ENCODE data around the gene DSTYK.

The DSTYK gene

GRCh38 chr1:205211169-205211838 is at the start of gene DSTYK:
DSTYK (minus strand) TSS chr1:205211702; CDS start chr1:205211535, 167 bp downstream.
- DNase-seq (ENCODE audit: low read depth in 2 of 2): peak; percentile 92 to 93

DNA sequence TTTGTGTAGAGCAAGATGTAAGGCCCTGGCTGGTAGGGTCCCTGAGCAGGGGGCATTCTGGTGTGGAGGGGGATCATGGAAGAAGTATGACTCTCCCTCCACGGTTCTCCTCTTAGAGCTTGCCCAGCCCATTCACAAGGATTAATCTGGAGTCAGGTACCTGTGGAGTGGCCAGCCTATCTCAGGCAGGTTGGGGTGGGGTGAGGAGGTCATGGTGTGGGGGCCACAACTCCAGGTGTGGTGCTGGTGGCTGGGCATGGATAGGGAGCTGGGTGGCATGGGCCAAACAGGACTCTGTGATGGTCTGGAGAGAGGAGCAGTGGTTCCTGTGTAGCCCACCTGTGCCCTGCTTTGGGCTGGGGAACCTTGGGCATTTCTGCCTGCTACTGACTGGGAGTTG is 48.5 kb upstream of the DSTYK start:
- DNase-seq (ENCODE audit: low read depth in 2 of 2): no peak

- DNase-seq (ENCODE audit: low read depth in 2 of 2): no peak
These were observed 47.9 kb upstream of the DSTYK start for GRCh38 chr1:205259324-205259832.

GRCh38 chr1:205258719-205259118 is 47.2 kb upstream of the DSTYK start:
- no peak for DNase-seq (ENCODE audit: low read depth in 2 of 2)

- DNase-seq (ENCODE audit: low read depth in 2 of 2): no peak
These were observed 46.8 kb upstream of the DSTYK start for GRCh38 chr1:205258261-205258691.

DNA sequence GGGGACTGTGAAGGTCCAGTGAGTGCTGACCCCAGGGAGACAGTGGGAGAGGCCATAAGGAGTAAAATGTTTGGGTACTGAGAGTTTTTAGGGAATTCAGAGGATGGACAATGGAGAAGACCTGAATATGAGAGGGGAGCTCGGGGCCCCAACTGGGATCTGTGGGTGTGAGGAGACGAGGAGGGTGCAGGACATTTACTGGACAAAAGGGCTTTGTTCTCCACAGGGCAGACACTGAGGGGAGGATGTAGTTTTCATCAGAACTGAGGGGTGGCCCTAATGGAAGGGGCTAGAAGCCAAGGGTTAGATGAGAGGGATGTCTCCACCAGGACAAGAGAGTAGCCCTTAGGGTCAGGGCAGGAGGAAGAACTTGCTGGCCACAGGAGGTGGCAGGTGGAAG is 46.2 kb upstream of the DSTYK start:
- no peak for DNase-seq (ENCODE audit: low read depth in 2 of 2)

GRCh38 chr1:205256951-205257625 is 45.6 kb upstream of the DSTYK start:
- DNase-seq (ENCODE audit: low read depth in 2 of 2): no peak

DNA sequence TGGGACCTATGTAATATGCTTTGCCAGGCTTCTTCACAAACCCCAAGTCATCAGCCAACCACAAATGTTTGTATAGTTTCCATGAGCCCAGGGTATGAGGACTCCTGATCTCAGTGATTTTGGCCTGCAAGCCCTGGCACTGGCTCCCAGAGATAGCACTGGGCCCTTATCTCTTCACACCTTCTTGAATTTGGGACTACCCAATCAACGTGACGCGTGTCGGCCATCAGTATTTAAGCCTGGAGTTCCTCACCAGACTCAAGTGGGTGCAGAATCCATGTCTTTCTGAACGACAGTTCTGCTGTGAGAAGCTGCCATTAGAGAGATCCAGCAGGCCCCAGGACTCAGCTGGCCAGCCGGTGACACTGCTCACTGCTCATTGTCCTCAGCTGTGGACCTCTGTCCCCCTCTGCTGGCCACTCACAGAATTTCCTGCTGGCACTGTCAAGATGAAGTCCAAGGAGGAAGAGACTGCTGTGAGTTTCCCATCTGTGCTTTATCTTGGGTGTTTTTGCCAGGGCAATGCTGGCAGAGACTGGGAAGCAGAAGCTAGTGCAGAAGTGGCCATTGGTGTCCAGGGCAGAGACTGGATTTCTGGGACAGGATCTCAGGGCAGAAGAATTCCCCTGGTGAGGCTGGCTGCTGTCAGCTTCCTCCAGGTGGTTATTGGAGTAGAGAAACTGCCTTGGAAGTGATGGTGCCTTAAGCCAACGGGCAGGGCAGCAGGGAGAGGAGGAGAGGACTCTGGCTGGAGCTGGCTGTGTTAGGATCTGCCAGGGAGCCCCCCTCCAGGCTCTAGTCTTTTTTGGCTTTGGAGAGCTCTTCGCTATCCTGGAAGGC is 44.7 kb upstream of the DSTYK start:
- no peak for DNase-seq (ENCODE audit: low read depth in 2 of 2)

DNA sequence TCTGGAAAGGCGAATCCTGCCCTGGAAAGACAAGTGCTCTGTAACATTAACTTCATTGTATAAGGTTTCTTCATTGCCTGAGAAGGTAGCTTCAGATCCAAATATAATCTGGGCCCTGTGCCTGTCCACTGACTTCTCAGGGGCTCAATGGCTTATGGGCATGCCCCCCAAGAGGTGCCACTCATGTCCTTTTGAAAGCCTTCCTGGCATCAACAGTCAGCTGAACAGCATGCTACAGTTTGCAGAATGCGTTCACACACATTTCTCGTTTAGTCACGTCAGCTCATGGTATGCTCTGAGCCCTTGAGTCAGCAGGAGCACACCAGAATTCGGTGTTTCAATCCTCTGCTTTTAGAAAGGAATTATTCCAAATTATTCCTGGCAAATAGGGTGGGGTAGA is 40.1 kb upstream of the DSTYK start:
- DNase-seq (ENCODE audit: low read depth in 2 of 2): no peak

DNA sequence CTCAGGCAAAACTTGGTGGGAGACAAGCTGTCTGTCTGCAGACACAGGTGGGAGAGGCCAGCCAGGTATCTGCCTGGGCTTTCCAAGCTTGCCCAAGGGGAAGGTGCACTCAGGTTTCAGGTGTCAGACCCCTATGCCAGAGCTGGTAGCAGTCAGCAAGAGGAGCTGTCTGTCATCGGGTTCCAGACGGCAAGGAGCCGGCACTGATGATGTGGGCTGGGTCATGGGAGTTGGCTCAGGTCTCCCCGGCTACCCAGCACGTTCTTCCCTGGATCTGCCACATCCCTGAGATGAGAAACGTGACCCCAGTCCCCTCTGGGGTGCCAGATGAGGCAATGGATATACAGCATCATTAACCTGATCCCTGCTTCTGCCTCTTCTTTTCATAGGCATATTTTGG is 39.2 kb upstream of the DSTYK start:
- DNase-seq (ENCODE audit: low read depth in 2 of 2): no peak

DNA sequence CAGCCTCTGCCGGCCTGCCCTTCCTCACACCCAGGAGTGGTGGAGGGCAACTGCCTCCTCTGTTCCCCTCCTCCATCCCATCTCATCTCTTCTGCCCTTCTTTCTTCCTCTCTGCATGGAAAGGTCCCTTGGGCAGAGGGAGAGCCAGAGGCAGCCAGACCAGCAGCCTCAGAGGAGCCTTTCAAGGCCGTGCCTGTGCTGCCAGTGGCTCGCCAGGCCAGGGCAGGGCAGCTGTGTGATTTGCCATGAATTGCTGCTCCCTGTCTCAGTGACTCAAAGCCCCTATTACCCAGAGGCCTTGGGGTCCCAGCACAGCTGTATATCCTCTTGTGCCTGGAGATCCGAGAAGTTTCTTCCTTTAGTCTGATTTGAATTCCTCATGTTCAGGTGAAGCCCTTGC is 38.1 kb upstream of the DSTYK start:
- DNase-seq (ENCODE audit: low read depth in 2 of 2): no peak

DNA sequence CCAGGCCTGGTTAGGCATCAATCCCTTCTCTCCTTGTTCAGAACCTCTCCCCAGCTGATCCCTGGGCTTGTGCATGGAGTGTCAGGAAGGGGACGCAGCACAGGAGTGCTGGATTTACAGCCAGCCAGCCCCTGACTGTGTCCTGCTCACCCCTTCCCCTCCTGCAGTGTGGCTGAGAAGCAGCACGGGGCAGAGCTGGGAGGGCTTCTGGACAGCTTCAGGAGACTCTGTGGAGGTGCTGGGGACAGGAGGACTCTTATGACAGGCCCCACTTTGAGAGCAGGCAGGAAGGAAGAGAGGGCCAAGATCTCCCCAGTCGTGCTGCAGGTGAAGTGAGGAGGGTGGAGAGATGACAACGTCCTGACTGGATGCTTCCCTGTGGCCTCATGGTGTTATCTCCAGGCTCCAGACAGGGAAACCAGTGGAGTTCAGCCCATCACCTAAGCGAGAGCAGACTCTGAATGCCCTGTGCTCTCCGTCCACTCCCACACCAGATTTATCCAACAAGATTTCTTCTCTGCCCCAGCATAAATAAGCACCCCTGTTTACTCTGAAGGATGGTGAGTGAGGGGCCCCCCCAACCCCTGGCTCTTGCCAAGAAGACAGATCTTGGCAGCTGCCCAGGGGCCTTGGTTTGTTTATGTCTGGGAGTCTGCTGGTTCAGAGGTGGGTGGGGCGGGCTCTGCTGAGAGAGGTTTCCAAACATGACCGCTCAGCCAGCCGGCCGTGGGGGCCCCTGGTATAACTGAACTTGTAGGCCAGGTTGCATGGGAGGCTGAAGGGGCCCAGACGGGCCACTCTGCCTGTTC is 37.5 kb upstream of the DSTYK start:
- DNase-seq (ENCODE audit: low read depth in 2 of 2): no peak

GRCh38 chr1:205247130-205247921 is 35.8 kb upstream of the DSTYK start:
- no peak for DNase-seq (ENCODE audit: low read depth in 2 of 2)

DNA sequence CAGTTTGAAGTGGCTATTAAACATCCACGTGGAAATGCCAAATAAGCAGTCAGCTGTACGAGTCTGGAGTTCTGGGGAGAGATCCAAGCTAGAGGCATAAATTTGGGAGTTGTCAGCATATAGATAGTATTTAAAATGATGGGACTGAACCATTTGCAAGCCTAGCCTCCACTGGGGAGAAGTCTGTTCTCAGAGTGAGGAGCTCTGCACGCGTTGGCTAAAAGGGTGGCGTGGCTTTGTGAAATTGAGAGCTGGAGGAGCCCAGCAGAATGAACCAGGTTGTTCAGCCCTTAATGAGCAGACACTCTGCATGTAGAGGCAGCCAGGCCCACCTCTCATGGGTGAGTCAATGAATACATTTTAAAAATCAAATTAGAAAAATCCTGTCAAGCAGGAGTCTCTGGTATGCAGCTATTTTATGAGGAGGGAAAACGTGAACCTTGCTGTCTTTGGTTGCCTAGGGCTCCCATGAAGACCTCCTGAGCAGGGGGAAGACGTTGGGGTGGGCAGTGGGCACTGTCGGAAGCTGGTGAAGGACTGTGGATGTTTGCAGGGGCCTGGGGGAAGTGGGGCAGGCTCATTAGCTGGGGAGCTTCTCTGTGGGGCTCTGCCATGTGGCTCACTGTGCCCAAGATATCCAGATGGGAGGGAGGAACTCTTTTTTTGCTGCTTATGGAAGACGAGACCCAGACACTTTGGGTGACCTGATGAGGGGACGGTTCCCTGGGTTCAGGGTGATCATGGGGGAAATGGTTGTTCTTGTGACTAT is 35.0 kb upstream of the DSTYK start:
- no peak for DNase-seq (ENCODE audit: low read depth in 2 of 2)

DNA sequence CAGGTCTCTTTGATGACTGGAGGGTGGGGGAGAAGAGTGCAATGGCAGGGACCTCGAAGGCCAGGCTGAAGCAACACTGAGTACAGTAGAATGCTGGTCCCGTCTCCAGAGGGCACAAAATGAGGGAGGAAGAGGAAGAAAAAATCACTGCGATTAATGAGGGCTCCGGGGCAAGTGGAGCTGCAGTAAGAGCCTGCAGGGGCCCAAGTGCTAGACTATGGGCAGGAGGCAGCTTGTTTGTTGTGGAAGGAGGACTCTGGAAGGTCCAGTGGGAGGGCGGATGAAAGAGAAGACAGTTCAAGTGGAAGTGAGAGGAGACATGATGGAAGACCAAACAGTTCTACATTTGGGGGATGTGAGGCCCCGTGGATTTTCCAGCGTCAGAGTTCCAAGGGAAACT is 33.6 kb upstream of the DSTYK start:
- no peak for DNase-seq (ENCODE audit: low read depth in 2 of 2)

DNA sequence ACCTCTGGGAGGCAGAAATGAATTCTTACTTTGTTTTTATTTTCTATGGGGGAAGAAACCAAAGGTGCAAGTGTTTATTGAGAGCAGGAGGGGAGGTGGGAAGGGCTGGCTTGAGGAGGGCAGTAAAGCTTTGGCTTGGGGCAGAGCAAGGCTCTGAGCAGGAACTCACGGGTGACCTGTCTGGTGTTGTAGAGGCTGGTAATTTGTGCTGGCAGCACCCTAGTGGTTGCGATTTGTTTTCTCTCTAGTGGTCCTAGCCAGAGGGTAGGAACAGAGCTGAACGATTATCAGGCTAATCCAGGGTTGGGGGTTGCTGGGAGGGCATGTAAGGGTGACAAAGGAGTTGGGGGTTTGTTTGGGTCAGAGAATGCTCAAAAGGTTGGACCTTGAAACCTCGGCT is 32.9 kb upstream of the DSTYK start:
- no peak for DNase-seq (ENCODE audit: low read depth in 2 of 2)

- DNase-seq (ENCODE audit: low read depth in 2 of 2): no peak
These were observed 32.1 kb upstream of the DSTYK start for GRCh38 chr1:205243350-205244191.

DNA sequence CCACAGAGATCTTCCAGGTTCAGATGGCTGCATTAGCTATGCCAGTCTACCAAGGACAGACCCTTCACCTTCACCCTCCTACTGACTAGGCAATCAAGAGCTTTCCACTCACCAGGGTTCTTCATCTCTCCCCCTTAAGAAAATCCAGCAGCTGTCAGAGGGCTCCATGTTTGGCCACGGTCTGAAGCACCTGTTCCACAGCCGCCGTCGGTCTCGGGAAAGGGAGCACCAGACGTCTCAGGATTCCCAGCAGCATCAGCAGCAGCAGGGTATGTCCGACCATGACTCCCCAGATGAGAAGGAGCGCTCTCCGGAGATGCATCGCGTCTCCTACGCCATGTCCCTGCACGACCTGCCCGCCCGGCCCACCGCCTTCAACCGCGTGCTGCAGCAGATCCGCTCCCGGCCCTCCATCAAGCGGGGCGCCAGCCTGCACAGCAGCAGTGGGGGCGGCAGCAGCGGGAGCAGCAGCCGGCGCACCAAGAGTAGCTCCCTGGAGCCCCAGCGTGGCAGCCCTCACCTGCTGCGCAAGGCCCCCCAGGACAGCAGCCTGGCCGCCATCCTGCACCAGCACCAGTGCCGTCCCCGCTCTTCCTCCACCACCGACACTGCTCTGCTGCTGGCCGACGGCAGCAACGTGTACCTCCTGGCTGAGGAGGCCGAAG is 30.0 kb upstream of the DSTYK start:
- DNase-seq (ENCODE audit: low read depth in 2 of 2): no peak

- no peak for DNase-seq (ENCODE audit: low read depth in 2 of 2)
These were observed 29.1 kb upstream of the DSTYK start for GRCh38 chr1:205240569-205240968.

Data from fibroblast of skin of left biceps (primary cell).